Adrenal gland (tissue), 12 donors: ENCODE data around the gene CA5A. TPM values are rescaled to one million over a fixed set of nuclear protein-coding genes. Genes with fewer than 3 reads are reported as not detected.
"Not testable (repeated sequence)": the region's sequence is repeated elsewhere in the genome, so short reads cannot be mapped to it uniquely, and the experiment has no call there.

ENCODE experiments used
- DNase-seq, 7 donors: peaks; one replicate each; pipeline ENCODE4 v3.0.0-alpha.2; 2019 to 2020
- H3K27ac ChIP-seq, 5 donors: fragments of 200-600 bp; sonication (generic) in 4 of 5; 1 replicate in 3 of 5; 2 replicates in 2 of 5; pipeline versions ENCODE4 v1.5.1 to v1.8.0; 2016 to 2020; ENCODE audit warnings: mild to moderate bottlenecking in 1 of 5
- H3K27me3 ChIP-seq: fragments of 200-600 bp; 2 replicates; pipeline ENCODE4 v1.8.0; 2021
- H3K36me3 ChIP-seq, 2 donors: fragments of 200-600 bp; replicated peaks in 1 of 2; 1 replicate in 1 of 2; 2 replicates in 1 of 2; pipeline versions ENCODE4 v1.5.1 to v1.8.0; 2018 to 2022
- H3K4me1 ChIP-seq, 2 donors: fragments of 200-600 bp; replicated peaks in 1 of 2; 1 replicate in 1 of 2; 2 replicates in 1 of 2; pipeline versions ENCODE4 v1.5.1 to v1.8.0; 2018 to 2021
- H3K4me3 ChIP-seq, 4 donors: fragments of 200-600 bp; sonication (generic) in 3 of 4; one replicate each; pipeline ENCODE4 v1.5.1; 2016 to 2018
- H3K9me3 ChIP-seq, 3 donors: fragments of 200-600 bp; sonication (generic) in 1 of 3; replicated peaks in 1 of 3; 1 replicate in 2 of 3; 2 replicates in 1 of 3; pipeline versions ENCODE4 v1.5.1 to v1.8.0; 2016 to 2021
- CTCF ChIP-seq, 6 experiments: fragments of 450-650 bp in 4 of 6; fragments of 200-600 bp in 2 of 6; sonication (generic) in 1 of 6; IDR thresholded peaks; 1 replicate in 5 of 6; 2 replicates in 1 of 6; pipeline versions ENCODE4 v1.5.1 to v1.8.0; 2016 to 2021; ENCODE audit warnings: antibody characterized with exemption in 6 of 6, mild to moderate bottlenecking in 2 of 6, moderate library complexity in 1 of 6
- POLR2A ChIP-seq, 2 donors: fragments of 450-650 bp; IDR thresholded peaks; one replicate each; pipeline ENCODE4 v1.6.1; 2017; ENCODE audit warnings: antibody characterized with exemption in 2 of 2, mild to moderate bottlenecking in 2 of 2, moderate library complexity in 1 of 2
- WGBS, 4 donors: extraction: QIAGEN DNeasy Blood & Tissue Kit in 2 of 4; methylation state at CpG; one replicate each; pipeline versions ENCODE4 v1.1.5 to v1.1.7; 2013 to 2017; 5-methylcytosine and 5-hydroxymethylcytosine counted together
- intact Hi-C, 2 donors: fragments of 100-400 bp; cut with DNase I; formaldehyde crosslinking; loops; one replicate each; pipeline versions ENCODE4 v1.14.1 to v1.15.0; 2022 to 2023
- polyA plus RNA-seq, 3 donors: library from polyadenylated mRNA; stranded (reverse); fragments of 200-250 nt in 2 of 3; fragments of 350-450 nt in 1 of 3; fragmentation: Illumina TruSeq in 1 of 3; extraction: RNeasy Lipid Tissue Mini Kit (QIAGEN cat#74804) in 1 of 3; gene quantifications; one replicate each; pipeline ENCODE4 v1.2.3, GENCODE V29; 2013 to 2014
- total RNA-seq, 9 donors: library from RNA; depleted of rRNA in 4 of 9; stranded (reverse); fragments of >200 nt in 4 of 9; fragments of 120-200 nt in 1 of 9; fragmentation: NEBNext Ultra II Directional in 1 of 9; extraction: Animal tissue kit (Norgen Biotek cat#: 25700) in 1 of 9; gene quantifications; one replicate each; pipeline versions ENCODE4 v1.1.0 to v1.2.4, GENCODE V29; 2013 to 2023
- donor health status: healthy with polysubstance abuse.
- donor health status: Bipolar disorder and iron deficiency.
- donor health status: DM: yes; HTN: yes; CAD: no.
- donor health status: DM: no; HTN: no; CAD: no.
- donor health status: DM: no; HTN: no; CAD: no.
- donor health status: DM: yes; HTN: yes; CAD: no.

The CA5A gene
- total and polyA plus RNA-seq, 12 donors = 0.17 to 0.56 TPM; not detected in 10

DNA sequence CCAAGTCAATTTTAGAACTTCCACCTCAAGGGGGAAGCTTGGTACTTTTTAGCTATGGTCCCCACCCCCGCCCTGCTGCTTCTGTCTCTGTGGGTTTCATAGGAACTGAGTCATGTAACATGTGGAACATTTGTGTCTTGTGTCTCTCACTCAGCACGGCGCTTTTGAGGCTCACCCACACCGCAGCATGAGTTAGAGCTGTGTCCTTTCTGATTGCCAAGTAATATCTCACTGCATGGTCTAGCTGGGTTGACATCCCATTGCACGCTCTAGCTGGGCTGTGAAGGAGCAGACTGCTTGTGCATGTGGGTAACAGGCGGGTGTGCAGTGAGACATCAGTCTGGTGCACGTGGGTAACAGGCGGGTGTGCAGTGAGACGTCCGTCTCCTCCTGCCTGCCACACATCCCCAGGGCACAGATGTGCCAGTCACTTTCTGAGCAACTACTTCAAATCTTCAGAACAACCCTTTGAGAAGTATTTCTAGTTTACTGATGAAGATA lies 40.6 kb downstream of the CA5A start:
- TF ChIP-seq CTCF (IDR thresholded peaks at IDR 0.05) (no peak), POLR2A (IDR thresholded peaks at IDR 0.05) (no peak)
- Histone ChIP-seq H3K4me3 (no peak overlapping the region), H3K9me3 (no peaks in the 10 kb centered on the region), H3K27ac (no peak overlapping the region), H3K36me3 (no peaks in the 10 kb centered on the region), H3K27me3 (no peaks in the 10 kb centered on the region), H3K4me1 (peaks cover 0 to 5% of the 10 kb centered on the region in 2 donors)
- 65 to 88% (median 74%) methylated on average over 8 to 10 of the region's 10 CpGs for WGBS, 4 donors
- intact Hi-C loops = no loop called here
- peak in 2 of 7 donors; percentile 25 to 51 for DNase-seq

DNA sequence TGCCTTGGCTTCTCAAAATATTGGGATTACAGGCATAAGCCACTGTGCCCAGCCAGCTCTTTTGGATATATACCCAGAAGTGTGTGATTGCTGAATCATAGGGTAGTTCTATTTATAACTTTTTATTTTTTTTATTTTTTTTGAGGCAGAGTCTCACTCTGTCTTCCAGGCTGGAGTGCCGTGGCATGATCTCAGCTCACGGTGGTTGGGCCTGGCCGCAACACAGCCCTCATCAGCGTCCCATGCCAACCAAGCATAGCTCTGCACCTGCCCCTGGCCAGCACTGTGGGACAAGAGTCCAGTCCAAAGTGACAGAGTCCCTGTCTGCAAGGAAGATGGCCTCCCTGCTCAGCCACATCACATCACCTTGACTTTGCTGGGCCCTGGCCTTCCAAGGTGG lies 42.3 kb downstream of the CA5A start:
- H3K4me1 ChIP-seq, intact Hi-C loops, H3K9me3 ChIP-seq, H3K27me3 ChIP-seq, H3K36me3 ChIP-seq, H3K4me3 ChIP-seq: not testable (repeated sequence)
- DNase-seq = peak; percentile 38 to 76 (median 66)
- WGBS, 4 donors = 16 to 40% (median 23%) methylated on average over 4 of the region's 4 CpGs
- peak overlapping the region in 2 of 5 donors; percentile 26 to 46 for H3K27ac ChIP-seq

DNA sequence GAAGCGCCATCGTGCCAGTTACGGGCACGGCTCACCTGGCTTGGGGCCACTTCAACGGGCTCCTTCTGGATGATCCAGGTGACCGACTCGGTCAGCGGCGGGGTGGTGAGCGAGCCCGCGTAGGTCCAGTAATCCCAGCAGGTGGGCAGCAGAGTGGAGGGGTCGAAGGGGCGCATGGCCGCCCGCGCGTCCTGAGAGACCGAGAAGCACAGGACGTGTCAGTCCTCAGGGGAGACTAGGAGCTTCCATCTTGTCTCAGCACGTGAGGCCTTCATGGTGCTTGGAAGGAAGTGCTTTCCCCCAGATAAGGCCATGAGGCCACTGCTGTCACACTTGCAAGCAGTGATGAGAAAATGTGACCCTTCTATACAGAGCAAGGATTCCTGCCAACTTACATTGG lies 44.6 kb downstream of the CA5A start:
- H3K36me3 ChIP-seq = no peaks in the 10 kb centered on the region
- 90 to 95% (median 91%) methylated on average over 12 to 21 of the region's 21 CpGs for WGBS, 4 donors
- no peak overlapping the region for H3K4me3 ChIP-seq
- no peaks in the 10 kb centered on the region for H3K27me3 ChIP-seq
- DNase-seq = no peak
- no peak overlapping the region for H3K27ac ChIP-seq
- H3K9me3 ChIP-seq = no peaks in the 10 kb centered on the region
- TF ChIP-seq POLR2A (IDR thresholded peaks at IDR 0.05) (no peak), CTCF (IDR thresholded peaks at IDR 0.05) (no peak)
- intact Hi-C loops = no loop called here
- H3K4me1 ChIP-seq = peaks cover 0 to 5% of the 10 kb centered on the region in 2 donors

GRCh38 chr16:87889762-87890161 lies 46.6 kb downstream of the CA5A start:
- H3K36me3 ChIP-seq, intact Hi-C loops, H3K4me1 ChIP-seq, H3K4me3 ChIP-seq, H3K27me3 ChIP-seq, H3K9me3 ChIP-seq, DNase-seq, H3K27ac ChIP-seq: not testable (repeated sequence)
- 88 to 90% (median 89%) methylated on average over 10 of the region's 10 CpGs for WGBS, 4 donors

- H3K27me3 ChIP-seq, H3K9me3 ChIP-seq, intact Hi-C loops, H3K4me3 ChIP-seq, H3K27ac ChIP-seq, H3K4me1 ChIP-seq, H3K36me3 ChIP-seq, DNase-seq: not testable (repeated sequence)
- WGBS, 4 donors = 88 to 95% (median 93%) methylated on average over 6 to 7 of the region's 7 CpGs
These were observed 48.0 kb downstream of the CA5A start for GRCh38 chr16:87888346-87888745.

DNA sequence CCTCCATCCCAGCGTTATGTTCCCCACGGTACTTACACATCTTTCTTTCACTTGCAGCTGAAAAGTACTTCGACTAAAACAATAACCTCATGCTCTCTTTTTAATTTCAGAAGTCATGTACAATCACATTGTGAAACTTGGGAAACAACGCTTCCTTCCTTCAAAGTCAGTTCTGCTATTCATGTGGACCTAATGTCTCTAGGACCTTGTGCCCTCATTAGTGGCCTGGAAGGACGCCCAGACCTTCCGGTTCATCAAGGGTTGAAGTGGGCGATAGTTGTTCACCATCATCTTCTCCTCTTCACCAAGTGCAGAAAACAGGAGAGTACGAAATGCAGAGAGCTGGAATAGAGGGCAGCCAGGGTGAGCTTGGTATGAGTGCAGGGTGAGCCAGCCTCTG lies 48.4 kb downstream of the CA5A start:
- DNase-seq = peak in 1 of 7 donors; percentile 38
- intact Hi-C loops, H3K27ac ChIP-seq, H3K4me3 ChIP-seq, H3K27me3 ChIP-seq, H3K4me1 ChIP-seq, H3K9me3 ChIP-seq, H3K36me3 ChIP-seq: not testable (repeated sequence)
- 61 to 74% (median 73%) methylated on average over 8 of the region's 8 CpGs for WGBS, 4 donors

GRCh38 chr16:87885371-87885967 lies 50.9 kb downstream of the CA5A start:
- intact Hi-C loops, DNase-seq, H3K9me3 ChIP-seq, H3K4me1 ChIP-seq, H3K27me3 ChIP-seq, H3K4me3 ChIP-seq, H3K36me3 ChIP-seq, H3K27ac ChIP-seq: not testable (repeated sequence)
- 52 to 66% (median 59%) methylated on average over 5 to 8 of the region's 8 CpGs for WGBS, 4 donors
